ENCODE measurements around the gene GYG1. TPM values are rescaled to one million over a fixed set of nuclear protein-coding genes. Genes with fewer than 3 reads are reported as not detected.

GYG1 gene
- total and polyA plus RNA-seq, 2 of the 4 experiments (the other 2 are of a cell fraction): 48.4 to 90.3 TPM

DNA sequence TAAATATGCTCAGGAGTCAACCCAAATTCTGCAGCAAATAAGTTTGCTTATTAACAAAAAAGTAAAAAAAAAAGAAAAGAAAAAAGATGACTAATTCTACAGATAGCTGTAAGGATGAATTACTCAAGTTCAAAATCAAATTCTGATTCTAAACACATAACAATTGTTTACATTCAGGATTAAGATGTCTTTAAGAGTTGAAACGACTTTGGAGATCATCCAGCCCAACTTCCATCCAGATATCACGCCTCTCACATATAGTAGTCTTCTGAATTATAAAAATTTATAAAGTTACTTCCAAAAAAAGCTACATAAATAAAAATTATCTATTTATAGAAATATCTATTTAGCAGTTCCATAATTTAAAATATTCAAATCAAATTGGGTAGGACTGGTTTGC is 39.8 kb downstream of the GYG1 start:
- Histone ChIP-seq H3K9me3 (ENCODE audit: control insufficient read depth, insufficient read depth, low read length) (no peaks in the 10 kb centered on the region), H3K27me3 (ENCODE audit: control insufficient read depth, insufficient read depth, low read length) (no peaks in the 10 kb centered on the region), H3K56ac (ENCODE audit: extremely low read depth, insufficient read depth, low read length) (no peak overlapping the region), H3K23ac (ENCODE audit: low read depth, low read length) (no peak overlapping the region), H3K18ac (ENCODE audit: low read depth, low read length) (no peak overlapping the region), H2BK5ac (ENCODE audit: low read depth, low read length, poor library complexity, severe bottlenecking) (no peak overlapping the region), H2BK20ac (ENCODE audit: low read depth, low read length) (no peak overlapping the region), H3K9me1 (ENCODE audit: insufficient read depth, low read length) (peaks cover 2% of the 10 kb centered on the region; the same call in 1 of the 2 replicates), H4K91ac (ENCODE audit: insufficient read depth, low read depth, low read length) (no peak overlapping the region), H3K4ac (ENCODE audit: low read depth, low read length) (no peak overlapping the region), H3K4me2 (ENCODE audit: low read depth, low read length) (no peak overlapping the region), H2AK5ac (ENCODE audit: low read depth, low read length) (no peak overlapping the region), H3K27ac (ENCODE audit: insufficient read depth, low read length) (no peak overlapping the region), H3K14ac (replicated peaks; ENCODE audit: low read depth, low read length) (no peak overlapping the region), H3K36me3 (ENCODE audit: control insufficient read depth, insufficient read depth, low read length) (peaks cover 9% of the 10 kb centered on the region), H4K5ac (ENCODE audit: low read depth, low read length) (no peak overlapping the region), H2BK15ac (ENCODE audit: low read depth, low read length) (no peak overlapping the region), H2BK120ac (ENCODE audit: low read depth, low read length) (no peak overlapping the region), H2AFZ (replicated peaks; ENCODE audit: low read length, poor library complexity) (no peak overlapping the region), H4K20me1 (ENCODE audit: insufficient read depth, low read length) (no peaks in the 10 kb centered on the region), H3K4me3 (ENCODE audit: insufficient read depth, low read depth, low read length) (no peak overlapping the region), H2AK9ac (replicated peaks; ENCODE audit: low read depth, low read length, poor library complexity) (no peak overlapping the region), H4K8ac (ENCODE audit: low read depth in 2 of 2, low read length in 2 of 2) (no peak overlapping the region; a peak in 1 of 4 replicates), H3K79me1 (ENCODE audit: low read depth in 1 of 2, low read length in 2 of 2) (no peaks in the 10 kb centered on the region), H3K4me1 (ENCODE audit: control insufficient read depth, insufficient read depth, low read length) (peaks cover 7% of the 10 kb centered on the region), H3K9ac (ENCODE audit: low read depth, low read length) (no peak overlapping the region)
- dilution Hi-C loops (cut with HindIII; ENCODE audit: low sequenced_read_pairs, unreplicated experiment): no loop called here
- BruUV-seq (replicated peaks): no TSS peak
- CTCF ChIA-PET: interaction anchor here (0.6 to 1.0 kb wide), 2 partner anchors 76 to 175 kb away, joined by 3 to 4 read pairs; no protein-coding TSS in a partner anchor
- TF ChIP-seq RAD21 (IDR thresholded peaks at IDR 0.05; ENCODE audit: low read length) (no peak), FOS (IDR thresholded peaks at IDR 0.05; ENCODE audit: low read depth, low read length) (no peak), RFX5 (IDR thresholded peaks at IDR 0.05; ENCODE audit: low read depth, low read length) (no peak), NFE2L2 (IDR thresholded peaks at IDR 0.05; ENCODE audit: low read depth, low read length) (no peak), POLR2A (IDR thresholded peaks at IDR 0.05; ENCODE audit: low read depth, low read length) (no peak), MAFK (IDR thresholded peaks at IDR 0.05; ENCODE audit: low read depth, low read length) (no peak), RCOR1 (IDR thresholded peaks at IDR 0.05; ENCODE audit: insufficient replicate concordance, low read length) (no peak), BHLHE40 (IDR thresholded peaks at IDR 0.05; ENCODE audit: low read depth, low read length) (no peak), MXI1 (IDR thresholded peaks at IDR 0.05; ENCODE audit: borderline replicate concordance, low read depth, low read length) (no peak), CHD1 (IDR thresholded peaks at IDR 0.05; ENCODE audit: low read depth, low read length) (no peak), CTCF (conservative IDR thresholded peaks at IDR 0.05; ENCODE audit: low read depth, low read length) (no peak), ELK1 (IDR thresholded peaks at IDR 0.05; ENCODE audit: borderline replicate concordance, low read depth, low read length) (no peak), MAZ (IDR thresholded peaks at IDR 0.05; ENCODE audit: borderline replicate concordance, low read depth, low read length) (no peak), USF2 (IDR thresholded peaks at IDR 0.05; ENCODE audit: low read depth, low read length) (no peak), SMC3 (IDR thresholded peaks at IDR 0.05; ENCODE audit: low read depth, low read length) (no peak), CEBPB (IDR thresholded peaks at IDR 0.05; ENCODE audit: low read depth, low read length) (no peak)
- intact Hi-C loops (cut with micrococcal nuclease): loop anchor here (5.0 kb wide), 2 partner anchors 36 to 39 kb away; partner anchors contain the start of gene GYG1
- no peak for DNase-seq
- POLR2A ChIA-PET (ENCODE audit: unreplicated experiment): interaction anchor here (0.6 kb wide), 1 partner anchor 71 kb away, joined by 4 read pairs; no protein-coding TSS in a partner anchor
- no peak; the same call in 1 of the 2 replicates for ATAC-seq (ENCODE audit: low read depth)
- in situ Hi-C loops (cut with MboI; ENCODE audit: low sequenced_read_pairs): no loop called here
- no CpG with 5 or more reads among the region's 2 CpGs for WGBS, 2 experiments (ENCODE audit: extremely low coverage in 2 of 2, insufficient read length in 1 of 2)
